CD4-positive, alpha-beta T cell treated with Interleukin-15 for 4 hours (primary cell): ENCODE data around the gene RFXAP.

Experiments
- DNase-seq: peaks from one replicate; pipeline ENCODE4 v3.0.0-alpha.2; 2020; ENCODE audit warnings: low spot score

RFXAP gene

DNA sequence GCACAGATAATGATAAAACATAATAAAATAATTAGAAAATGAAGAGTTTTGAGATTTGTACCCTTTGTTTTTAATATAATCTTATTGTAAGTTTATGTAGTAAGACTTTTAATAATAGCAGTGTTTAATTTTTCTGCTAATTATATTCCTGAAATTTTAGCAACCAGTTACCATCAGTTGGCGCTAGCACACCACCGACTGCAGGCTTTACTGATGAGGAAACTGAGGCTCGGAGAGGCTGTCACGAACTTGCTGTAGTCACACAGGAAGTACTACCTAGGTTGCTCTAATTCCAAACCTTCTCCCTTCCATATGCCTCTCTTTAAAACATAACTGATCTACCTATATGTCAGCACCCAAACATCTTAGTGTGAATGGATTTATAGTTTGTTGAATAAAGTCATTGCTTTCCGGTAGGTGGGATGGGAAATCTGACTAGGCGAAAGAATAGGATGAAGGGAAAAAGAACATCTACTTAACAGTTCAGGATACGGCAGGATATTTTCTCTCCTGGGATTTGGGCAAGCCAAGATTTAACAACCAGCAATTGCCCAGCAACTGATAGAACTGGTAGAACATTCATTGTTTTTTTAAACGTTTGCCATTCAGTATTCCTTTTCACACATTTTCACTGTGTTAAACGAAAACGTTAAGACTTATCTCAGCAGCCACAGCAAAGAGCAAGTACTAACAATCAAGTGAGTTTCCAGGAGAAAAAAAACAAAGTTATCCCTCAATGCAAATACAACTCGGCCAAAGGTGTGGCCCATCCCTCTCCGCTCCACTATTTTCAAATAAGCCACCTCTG, 822 bp upstream of the RFXAP start:
- no peak for DNase-seq

DNA sequence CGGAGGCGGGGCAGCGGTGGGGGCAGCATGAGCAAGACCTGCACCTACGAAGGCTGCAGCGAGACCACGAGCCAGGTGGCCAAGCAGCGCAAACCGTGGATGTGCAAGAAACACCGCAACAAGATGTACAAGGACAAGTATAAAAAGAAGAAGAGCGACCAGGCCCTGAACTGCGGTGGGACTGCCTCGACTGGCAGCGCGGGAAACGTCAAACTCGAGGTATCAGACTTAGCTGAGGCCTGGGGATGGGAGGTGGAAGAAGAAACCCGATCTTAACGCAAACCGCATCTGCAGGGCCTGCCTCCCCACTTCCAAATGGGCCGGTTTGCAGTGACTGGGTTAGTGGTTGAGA, 693 bp downstream of the RFXAP start:
- peak; percentile 12 for DNase-seq

DNA sequence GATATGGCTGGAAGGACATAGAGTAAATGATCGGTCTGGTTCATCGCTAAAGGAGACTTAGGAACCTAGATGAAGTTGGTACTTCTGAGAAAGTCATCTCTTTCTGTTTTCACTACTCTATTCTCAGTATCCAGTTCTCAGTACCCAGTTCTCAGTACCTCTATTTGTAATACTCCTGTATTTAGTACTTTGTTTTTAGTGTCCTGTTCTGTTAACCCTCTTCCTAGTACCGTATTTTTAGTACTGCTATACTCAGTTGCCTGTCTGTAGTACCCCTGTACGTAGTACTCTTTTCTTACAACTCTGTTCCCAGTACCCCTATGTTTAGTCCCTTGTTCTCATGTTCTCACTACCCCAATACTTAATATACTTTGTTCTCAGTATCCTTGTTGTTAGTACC, 1.2 kb downstream of the RFXAP start:
- DNase-seq, result no peak

DNA sequence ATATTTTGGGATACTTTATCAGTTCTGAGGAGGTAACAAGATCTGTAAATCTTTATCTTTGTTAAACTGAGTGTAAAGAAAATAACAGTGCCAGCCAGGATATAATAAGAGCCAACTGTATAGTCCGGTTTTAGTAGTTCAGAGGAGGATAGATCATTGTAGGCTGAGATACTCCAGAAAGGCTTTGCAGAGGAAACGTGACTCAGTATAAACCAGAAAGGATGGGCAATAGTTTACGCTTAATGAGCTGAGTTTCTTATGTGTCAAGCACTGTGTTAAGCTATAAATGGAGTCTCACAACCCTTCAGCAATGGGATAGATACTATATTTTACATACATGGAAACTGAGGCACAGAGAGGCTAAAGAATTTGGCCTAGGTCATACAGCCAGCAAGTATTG, 3.8 kb downstream of the RFXAP start:
- DNase-seq, result no peak

DNA sequence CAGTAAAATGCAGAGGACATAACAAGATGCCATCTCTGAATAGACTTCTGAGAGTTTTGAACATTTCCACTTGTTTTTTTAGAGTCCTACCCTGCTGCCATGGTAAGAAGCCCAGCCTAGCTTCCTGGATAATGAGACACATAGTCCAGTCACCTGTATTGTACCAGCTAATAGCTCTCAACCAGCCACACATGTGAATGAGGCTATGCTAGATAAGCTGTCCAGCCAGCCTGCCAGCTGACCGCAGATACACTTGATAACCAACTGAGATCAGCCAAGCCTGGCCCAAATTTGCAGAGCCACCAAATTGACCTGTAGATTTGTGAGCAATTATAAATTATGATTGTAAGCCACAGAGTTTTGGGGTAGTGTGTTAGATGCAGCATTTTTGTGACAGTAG, 10.7 kb downstream of the RFXAP start:
- no peak for DNase-seq

DNA sequence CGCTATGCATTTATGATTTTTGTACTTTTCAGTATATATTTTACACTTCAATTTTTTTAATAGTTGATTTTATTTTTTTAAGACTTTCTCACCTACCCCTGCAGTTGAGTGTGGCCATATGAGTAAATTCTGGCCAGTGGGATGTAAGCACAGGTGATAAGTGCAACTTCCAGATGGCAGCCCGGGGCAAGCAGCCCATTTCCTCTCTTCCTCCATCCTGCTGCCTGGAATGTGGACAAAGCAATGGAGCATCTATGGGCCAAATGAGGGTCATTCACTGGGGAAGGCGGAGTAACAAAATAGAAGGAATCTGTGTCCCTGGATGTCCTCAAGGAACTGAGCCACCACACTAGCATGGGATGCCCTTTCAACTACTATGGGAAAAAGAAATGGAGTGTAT, 12.3 kb downstream of the RFXAP start:
- DNase-seq, result no peak

DNA sequence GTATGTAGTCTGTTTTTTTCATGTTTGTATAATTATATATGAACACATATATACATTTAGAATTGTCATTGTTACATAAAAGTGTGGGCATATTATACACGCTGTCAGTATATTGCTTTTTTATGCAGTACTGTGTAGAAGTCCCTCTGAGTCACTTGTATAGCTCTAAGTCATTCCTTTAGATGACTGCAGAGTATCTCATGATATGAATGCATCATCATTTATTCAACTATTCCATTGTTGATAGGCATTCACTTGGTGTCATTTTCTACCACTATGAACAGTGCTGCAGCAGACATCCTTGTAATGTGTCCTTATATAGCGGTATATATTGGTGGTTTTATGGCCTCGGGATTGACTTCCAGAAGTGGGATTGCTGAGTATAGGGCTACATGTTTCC, 15.3 kb downstream of the RFXAP start:
- DNase-seq, result no peak

DNA sequence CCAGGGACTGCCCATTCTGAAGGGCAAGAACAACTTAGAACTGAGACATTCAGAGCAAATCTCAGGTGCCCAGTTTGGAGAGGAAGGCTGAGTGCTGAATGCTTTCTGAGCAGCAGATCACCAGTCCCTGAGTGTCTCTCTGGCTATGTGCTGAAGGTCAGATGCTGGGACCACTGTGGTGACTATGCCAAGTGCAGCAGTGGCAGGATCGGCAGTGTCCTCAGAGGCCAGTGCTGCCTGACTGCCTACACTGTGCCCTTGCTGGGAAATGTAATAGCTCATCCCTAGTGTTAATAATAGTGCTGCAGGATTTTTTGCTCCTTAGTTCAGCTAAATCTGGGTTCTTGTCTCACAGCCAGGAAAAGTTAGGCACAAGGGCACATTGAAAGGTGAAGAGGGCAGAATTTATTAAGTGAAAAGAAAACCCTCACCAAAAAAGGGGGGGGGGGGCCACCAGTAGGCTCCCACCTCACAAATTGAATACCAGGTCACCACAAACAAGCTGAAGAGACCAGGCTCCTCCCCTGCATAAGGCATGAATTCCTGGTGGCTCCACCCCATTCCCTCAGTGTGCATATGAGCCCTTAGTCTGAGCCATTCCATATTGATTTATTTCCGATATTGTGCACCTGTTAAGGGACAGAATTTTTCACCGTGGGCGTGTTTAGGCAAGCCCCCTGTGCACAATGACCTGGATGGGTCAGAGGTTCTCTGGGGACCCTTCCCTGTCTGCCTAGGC, 18.5 kb downstream of the RFXAP start:
- no peak for DNase-seq

DNA sequence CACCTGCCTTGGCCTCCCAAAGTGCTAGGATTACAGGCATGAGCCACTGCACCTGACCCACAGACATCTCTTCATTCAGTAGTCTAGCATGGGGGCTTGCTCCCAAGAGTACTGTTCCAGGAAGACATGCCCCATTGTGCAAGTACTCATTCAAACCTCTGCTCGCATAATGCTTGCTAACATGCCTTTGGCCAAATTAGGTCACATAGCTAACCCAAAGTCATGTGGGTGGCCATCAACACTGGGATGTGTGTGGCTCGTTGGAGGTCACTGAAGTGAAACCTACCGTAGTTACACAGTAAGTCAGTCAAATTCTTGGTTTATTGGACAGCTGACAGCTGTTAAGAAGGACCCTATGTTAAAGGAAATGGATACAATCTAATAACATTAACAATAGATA, 20.3 kb downstream of the RFXAP start:
- DNase-seq, result no peak

DNA sequence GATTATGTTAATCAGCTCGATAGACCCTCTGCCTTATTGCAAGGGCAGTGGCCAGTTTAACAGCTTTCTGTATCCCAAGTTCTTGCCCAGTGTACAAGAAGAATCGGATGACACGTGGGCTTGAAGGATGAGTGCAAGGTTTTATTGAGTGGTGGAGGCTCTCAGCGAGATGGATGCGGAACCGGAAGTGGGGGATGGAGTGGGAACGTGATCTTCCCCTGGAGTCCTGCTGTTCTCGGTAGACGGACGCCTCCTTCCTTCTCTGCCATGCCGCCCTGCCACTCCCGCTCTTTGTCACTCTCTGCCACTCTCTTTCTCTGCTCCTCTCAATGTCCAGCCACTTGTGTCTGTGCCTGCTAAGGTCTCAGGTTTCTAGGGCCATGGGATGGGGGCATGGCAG, 21.0 kb downstream of the RFXAP start:
- no peak for DNase-seq

DNA sequence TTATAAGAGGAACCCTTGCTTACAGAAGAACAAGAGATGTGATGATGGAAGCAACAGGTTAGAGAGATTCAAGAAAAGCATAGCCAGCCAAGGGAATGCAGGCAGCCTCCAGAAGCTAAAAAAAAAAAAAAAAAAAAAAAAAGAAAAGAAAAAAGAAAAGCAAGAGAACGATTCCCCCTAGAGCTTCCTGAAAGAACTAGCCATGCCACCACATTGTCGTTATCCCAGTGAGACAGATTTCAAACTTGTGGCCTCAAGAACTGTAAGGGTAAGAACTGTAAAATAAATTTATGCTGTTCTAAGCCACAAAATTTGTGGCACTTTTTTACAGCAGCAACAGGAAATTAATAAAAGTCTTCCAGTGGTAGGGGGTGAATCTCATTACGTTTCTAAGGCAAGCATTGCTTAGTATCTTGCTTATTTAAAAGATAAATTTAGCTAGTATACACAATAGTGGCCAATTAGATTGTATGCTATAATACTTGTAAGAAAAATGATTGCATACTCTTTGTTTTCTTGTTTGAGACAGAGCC, 21.8 kb downstream of the RFXAP start:
- DNase-seq, result no peak

DNA sequence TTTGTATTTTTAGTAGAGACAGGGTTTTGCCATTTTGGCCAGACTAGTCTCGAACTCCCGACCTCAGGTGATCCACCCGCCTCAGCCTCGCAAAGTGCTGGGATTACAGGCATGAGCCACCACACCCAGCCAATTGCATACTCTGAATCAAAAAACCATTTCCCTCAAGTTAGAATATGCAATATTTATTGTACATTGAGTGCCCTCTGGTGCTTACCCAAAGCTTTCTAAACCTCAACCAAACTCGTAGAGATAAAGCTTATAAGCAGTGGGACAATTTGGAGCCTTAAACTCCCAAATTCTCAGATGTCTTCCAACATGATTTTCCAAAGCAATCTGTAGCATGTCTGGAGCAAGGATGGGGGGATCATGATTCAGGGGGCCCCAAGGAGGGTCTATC, 22.4 kb downstream of the RFXAP start:
- DNase-seq, result no peak

DNA sequence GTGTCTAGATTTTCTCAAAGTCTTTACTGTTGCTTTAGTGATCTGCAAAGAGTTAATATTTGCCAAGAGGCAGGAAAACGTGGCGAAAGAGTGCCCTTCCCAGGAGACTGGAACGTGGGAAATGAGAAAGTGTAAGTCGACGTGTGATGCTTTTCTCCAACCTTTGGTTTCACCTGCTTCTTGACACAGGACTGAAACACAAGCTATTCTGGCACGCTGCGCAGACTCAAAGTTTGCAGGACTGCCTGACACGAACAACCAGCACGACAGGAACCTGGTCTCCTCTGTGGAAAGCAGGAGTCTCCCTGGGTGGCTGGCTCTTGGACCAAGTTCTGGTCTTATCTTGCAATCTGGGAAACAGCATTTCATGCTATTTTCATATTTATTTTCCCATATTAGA, 28.6 kb downstream of the RFXAP start:
- DNase-seq, result no peak

DNA sequence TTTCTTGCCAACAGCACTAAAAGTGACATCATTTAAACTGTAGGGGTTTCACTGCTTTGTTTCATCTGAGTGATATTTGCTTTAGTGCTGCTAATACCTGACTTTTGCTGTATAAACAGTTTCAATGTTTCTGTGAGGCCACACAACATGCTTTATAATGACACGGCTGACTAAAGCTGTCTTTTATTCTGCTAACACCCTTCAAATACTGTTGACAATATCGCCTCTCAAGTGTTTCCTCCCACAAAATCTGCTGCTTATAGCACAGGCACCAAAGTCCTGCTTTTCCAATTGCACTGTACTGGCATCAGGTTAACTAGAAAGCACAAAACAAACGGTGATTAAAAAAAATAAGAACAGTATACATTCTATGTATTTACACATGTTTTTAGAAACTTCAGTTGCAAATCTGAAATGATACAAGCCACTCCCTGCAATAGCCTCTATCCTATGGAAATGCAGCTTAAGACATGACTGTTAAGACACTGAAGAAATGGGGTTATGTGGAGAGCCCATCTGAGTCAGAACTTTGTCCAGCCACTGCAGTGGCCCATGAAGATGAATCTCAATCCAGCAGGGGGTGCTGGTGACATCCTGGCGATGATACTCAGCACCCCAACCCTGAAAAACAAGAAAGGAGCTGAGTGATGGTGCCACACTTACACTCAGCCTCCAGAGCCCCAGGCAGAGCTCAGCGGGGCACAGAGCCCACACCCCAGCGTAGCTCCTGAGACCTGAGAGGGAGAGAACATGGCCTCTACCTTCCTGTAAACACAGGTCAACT, 29.4 kb downstream of the RFXAP start:
- no peak for DNase-seq

DNA sequence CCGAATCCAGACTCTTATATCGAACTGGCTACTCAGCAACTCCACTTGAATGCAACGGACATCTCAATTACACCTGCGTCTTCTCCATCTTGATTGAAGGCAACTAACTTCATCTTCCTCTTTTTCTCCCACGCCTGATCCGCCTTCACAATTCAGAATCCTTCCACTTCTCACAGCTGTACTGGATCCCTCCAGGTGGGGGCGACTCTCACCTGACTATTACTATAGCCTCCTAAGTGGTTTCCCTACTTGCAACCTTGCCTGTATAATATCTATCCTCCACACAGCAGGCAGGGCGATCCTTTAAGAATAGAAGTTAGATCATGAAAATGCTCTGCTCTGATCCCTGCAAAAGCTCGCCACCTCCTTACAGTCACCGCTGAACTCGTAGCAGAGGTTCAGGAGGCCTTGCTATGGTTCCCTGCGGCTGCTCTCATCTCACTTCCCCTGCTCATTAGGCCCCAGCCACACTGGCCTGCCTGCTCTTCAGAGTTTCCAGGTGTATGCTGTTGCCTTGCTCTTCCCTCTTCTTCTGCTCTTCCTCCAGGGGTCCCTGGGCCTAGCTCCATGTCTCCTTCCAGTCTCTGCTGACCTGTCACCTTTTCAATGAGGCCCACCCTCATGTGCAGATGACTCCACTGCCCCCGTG, 31.9 kb downstream of the RFXAP start:
- DNase-seq, result no peak

DNA sequence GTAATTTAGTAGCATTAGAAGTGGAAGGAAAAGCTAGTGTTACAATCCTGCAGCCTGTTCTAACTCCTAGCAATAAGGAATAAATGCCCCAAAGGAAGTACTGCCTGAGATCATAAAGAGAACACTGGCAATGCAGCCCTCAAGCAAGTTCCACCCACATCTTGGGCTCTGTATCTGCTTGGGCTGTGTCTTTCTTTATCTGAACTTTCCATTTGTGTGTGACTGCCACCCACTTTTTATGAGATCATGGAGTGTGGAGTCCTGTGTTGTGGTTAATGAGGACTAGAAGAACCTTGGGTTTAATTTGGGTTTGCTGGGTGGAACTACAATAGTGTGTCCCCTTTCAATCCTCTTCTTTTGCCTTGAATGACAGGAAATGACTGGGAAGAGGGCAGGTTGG, 38.2 kb downstream of the RFXAP start:
- DNase-seq, result no peak

DNA sequence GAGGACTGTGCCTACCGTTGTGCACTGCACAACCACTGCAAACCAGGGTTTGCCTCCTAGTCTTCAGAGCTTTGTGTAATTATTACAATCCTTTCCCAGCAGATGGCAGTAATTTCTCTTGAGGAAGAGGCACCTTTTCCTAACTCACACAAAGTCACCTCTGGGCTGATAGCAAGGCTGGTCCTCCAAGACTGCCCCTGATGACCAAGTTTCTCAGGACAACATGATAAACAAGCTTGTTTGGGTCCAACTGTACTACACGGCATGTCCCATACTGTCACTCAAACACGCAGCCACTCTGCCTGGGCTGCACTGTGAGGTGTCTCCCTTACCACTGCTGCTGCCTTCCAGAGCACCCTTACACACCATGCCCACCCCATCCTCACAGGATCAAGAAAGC, 39.3 kb downstream of the RFXAP start:
- DNase-seq, result peak; percentile 3

DNA sequence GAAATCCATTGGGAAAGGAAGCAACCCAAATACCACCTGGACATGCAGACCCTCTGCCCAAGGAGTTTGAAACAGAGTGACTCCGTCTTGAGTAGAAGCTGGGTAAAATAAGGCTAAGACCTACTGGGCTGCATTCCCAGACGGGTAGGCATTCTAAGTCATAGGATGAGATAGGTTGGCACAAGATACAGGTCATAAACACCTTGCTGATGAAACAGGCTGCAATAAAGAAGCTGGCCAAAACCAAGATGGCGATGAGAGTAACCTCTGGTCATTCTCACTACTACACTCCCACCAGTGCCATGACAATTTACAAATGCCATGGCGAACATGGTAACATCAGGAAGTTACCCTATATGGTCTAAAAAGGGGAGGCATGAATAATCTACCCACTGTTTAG, 40.2 kb downstream of the RFXAP start:
- DNase-seq, result no peak

DNA sequence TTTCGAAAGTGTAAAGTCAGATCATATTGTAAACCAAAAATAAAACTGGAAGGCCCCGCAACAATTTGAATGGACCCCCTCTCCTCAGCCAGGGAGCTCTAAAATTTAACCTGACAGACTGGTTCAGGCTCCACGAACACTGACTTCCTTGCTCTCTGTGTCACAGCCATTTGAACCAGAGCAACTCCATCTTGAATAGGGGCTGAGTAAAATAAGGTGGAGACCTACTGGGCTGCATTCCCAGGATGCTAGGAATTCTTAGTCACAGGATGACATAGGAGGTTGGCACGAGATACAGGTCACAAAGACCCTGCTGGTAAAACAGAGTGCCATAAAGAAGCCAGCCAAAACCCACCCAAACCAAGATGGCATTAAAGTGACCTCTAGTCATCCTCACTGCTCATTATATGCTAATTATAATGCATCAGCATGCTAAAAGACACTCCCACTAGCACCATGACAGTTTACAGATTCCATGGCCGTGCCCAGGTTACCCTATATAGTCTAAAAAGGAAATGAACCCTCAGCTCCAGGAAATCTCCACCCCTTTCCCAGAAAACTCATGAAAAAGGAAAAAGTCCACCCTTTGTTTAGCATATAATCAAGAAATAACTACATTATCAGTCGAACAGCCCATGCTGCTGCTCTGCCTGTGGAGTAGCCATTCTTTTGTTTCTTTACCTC, 43.1 kb downstream of the RFXAP start:
- DNase-seq, result no peak

DNA sequence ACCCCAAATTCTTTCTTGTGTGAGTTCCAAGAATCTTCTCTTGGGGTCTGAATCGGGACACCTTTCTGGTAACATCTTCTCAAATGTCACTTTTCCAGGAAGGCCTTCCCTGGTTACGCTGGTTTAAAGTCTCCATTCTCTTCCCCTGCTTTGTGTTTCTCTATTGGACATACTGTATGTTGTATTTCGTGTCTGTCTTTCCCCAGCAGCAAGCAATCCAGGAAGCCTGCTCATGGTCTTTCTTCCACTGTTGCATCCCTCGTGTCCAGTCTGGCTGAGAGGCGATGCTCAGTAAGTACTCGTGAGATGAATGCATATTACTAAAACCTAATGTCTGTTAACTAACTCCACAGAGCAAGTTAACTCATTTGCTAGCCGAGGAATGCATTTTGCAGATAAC, 43.7 kb downstream of the RFXAP start:
- no peak for DNase-seq

DNA sequence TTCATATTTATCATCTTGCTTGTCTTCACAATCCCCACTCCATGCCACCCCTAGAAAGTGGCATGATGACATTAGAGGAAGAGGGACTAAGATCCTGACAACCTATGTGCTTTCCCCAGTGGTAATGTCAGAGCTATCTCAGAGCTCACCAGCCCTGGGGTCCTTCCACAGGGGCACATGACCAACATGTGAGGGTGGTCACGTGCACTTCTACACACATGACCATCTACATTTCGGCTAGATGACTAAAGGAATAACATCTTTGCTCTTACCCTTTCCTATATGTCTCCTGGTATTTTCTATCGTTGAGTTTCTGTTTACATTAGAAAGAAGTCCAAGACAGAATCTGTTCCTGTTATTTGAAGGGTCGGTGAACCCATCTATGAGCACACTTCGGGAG, 46.2 kb downstream of the RFXAP start:
- no peak for DNase-seq

DNA sequence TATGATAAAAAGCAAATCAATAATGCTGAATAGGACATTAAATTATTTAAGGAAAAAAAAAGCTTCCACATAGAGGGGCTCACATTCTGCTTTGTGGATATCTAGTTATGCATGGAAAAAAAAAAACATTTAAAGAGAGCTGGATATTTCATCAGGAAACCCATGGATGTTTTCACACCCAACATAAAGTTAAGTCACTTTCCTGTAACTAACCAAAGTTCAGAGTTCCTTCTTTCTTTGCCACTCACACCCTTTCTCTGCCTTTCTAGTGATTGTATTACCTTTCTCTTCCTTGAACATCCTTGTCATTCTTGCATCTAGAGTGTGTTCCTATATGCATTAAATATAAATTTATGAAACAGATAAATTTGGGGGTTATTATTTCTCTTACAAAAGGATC, 47.2 kb downstream of the RFXAP start:
- DNase-seq, result no peak
